Measurements from ENCODE around the gene CDH4. TPM values are rescaled to one million over a fixed set of nuclear protein-coding genes. Genes with fewer than 3 reads are reported as not detected.

CDH4 gene
- total RNA-seq, 1 donor from 2014 or later = not detected

DNA sequence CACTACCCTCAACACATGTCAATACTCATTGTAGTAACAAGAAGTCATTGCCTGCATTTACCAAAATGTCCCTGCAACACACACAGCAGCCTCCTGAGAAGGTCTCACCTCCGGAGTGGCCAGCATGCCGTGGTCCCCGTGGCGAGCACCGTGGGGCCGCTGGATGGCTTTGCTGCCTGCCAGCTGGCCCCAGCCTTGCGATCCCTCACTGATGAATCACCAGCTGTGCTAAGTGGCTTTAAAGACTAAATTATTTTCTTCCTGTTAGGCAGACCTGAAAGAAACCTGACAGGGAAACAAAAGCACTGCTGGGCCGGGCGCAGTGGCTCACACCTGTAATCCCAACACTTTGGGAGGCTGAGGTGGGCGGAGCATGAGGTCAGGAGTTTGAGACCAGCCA lies 306.7 kb downstream of the CDH4 start:
- TF ChIP-seq, protein P1, sequence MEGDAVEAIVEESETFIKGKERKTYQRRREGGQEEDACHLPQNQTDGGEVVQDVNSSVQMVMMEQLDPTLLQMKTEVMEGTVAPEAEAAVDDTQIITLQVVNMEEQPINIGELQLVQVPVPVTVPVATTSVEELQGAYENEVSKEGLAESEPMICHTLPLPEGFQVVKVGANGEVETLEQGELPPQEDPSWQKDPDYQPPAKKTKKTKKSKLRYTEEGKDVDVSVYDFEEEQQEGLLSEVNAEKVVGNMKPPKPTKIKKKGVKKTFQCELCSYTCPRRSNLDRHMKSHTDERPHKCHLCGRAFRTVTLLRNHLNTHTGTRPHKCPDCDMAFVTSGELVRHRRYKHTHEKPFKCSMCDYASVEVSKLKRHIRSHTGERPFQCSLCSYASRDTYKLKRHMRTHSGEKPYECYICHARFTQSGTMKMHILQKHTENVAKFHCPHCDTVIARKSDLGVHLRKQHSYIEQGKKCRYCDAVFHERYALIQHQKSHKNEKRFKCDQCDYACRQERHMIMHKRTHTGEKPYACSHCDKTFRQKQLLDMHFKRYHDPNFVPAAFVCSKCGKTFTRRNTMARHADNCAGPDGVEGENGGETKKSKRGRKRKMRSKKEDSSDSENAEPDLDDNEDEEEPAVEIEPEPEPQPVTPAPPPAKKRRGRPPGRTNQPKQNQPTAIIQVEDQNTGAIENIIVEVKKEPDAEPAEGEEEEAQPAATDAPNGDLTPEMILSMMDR (IDR thresholded peaks at IDR 0.05) = no peak
- Mint-ChIP-seq H3K36me3 (ENCODE audit: low read depth) (no peaks in the 10 kb centered on the region), H3K9me3 (no peaks in the 10 kb centered on the region), H3K27ac (no peak overlapping the region), H3K4me3 (no peak overlapping the region), H3K27me3 (no peaks in the 10 kb centered on the region), H3K4me1 (no peaks in the 10 kb centered on the region)
- intact Hi-C loops (cut with micrococcal nuclease) = no loop called here
- POLR2A ChIA-PET = no interaction called here
- no peak for ATAC-seq (ENCODE audit: low read depth)
- CTCF ChIA-PET = no interaction called here
- DNase-seq = no peak

DNA sequence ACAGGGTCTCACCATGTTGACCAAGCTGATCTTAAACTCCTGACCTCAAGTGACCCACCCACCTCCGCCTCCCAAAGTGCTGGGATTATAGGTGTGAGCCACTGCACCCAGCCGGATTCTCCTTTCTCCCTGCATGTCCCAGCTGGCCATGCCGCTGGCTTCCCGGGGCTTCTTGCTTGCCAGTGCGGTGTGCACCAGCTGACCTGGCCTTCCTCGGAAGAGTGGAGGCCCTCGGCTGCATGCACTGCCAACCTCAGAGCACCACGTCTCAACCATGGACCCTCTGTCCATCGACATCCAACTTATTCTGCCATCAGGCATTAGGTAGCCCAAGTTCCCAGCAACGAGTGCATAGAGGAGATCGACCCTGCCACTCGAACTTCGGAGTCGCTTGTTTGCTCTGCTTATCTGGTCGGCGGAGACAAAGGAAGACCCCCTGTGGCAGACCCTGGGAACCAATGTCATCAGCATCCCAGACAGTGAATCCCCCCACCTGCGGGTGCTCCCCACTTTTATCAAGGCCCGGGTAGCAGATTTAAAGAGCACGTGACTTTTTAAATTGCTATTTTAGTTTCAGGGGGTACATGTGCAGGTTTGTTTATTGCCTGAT lies 307.8 kb downstream of the CDH4 start:
- H3K4me3 Mint-ChIP-seq = no peak overlapping the region
- no peak for ATAC-seq (ENCODE audit: low read depth)
- intact Hi-C loops (cut with micrococcal nuclease) = no loop called here
- no peaks in the 10 kb centered on the region for H3K36me3 Mint-ChIP-seq (ENCODE audit: low read depth)
- TF ChIP-seq, protein P1 (IDR thresholded peaks at IDR 0.05) = no peak
- no peaks in the 10 kb centered on the region for H3K27me3 Mint-ChIP-seq
- no peaks in the 10 kb centered on the region for H3K9me3 Mint-ChIP-seq
- no peaks in the 10 kb centered on the region for H3K4me1 Mint-ChIP-seq
- ChIA-PET POLR2A (no interaction called here), CTCF (no interaction called here)
- DNase-seq = no peak
- no peak overlapping the region for H3K27ac Mint-ChIP-seq

DNA sequence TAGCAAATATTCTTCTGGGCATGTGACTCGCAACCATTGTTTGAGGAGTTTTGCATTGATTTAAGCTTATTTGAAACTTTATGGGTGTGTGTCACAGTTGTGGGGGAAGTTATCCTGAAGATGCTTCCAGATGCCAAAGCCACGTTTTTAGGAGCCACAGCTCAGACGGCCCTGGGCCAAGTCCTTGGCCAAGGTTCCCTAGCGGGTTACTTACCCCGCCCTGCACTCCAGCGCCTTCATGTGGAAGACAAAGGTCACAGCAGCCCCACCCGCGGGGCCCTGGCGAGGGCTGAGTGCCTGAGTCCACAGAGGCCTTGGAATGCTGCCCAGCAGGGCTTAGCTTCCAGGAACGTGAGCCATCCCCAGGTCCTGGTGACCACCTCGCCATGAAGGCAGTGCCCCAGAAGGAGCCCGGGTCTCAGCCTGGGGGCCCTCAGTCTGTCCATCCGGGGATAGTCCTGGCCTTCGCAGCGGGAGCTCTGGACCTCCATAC lies 308.3 kb downstream of the CDH4 start:
- intact Hi-C loops (cut with micrococcal nuclease) = no loop called here
- H3K9me3 Mint-ChIP-seq = no peaks in the 10 kb centered on the region
- H3K4me3 Mint-ChIP-seq = no peak overlapping the region
- POLR2A ChIA-PET = no interaction called here
- CTCF ChIA-PET = no interaction called here
- TF ChIP-seq, protein P1 (IDR thresholded peaks at IDR 0.05) = no peak
- ATAC-seq (ENCODE audit: low read depth) = no peak
- H3K27me3 Mint-ChIP-seq = no peaks in the 10 kb centered on the region
- no peak overlapping the region for H3K27ac Mint-ChIP-seq
- no peak for DNase-seq
- no peaks in the 10 kb centered on the region for H3K4me1 Mint-ChIP-seq
- H3K36me3 Mint-ChIP-seq (ENCODE audit: low read depth) = no peaks in the 10 kb centered on the region

DNA sequence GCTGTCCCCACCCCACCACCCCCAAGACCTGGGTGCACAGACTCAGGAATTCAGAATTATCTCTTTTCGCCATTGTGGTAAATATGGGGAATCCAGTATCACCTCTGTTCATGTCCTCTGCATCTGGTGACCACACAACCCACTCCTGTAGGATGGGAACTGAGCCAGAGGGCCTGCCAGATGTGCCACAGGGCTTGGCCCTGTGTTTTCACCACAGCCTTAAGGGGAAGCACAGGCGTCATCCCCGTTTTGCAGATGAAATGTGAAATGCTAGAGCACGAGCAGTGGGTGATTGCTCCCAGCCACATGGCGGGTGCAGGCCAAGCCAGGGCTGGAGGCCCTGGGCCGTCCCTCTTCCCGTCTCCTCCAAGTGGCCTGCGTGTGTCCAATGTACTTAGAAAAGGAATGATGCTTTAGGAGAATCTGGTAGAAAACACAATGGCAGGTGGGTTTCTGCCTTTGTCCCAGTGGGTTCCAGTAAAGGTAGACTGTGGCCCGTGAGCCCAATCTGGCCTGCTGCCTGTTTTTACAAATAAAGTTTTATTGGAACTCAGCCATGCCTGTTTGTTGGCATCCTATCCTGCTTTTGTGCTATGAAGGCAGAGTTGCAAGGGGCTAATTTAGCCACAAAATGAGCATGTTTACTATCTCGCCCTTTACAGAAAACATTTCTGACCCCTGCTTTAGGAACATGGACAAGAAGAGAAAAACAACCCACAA lies 309.2 kb downstream of the CDH4 start:
- ChIA-PET CTCF (no interaction called here), POLR2A (no interaction called here)
- no peak for DNase-seq
- intact Hi-C loops (cut with micrococcal nuclease) = no loop called here
- H3K36me3 Mint-ChIP-seq (ENCODE audit: low read depth) = no peaks in the 10 kb centered on the region
- no peak overlapping the region for H3K4me3 Mint-ChIP-seq
- no peak overlapping the region for H3K27ac Mint-ChIP-seq
- no peak for ATAC-seq (ENCODE audit: low read depth)
- no peaks in the 10 kb centered on the region for H3K9me3 Mint-ChIP-seq
- no peaks in the 10 kb centered on the region for H3K4me1 Mint-ChIP-seq
- TF ChIP-seq, protein P1 (IDR thresholded peaks at IDR 0.05) = no peak
- no peaks in the 10 kb centered on the region for H3K27me3 Mint-ChIP-seq

DNA sequence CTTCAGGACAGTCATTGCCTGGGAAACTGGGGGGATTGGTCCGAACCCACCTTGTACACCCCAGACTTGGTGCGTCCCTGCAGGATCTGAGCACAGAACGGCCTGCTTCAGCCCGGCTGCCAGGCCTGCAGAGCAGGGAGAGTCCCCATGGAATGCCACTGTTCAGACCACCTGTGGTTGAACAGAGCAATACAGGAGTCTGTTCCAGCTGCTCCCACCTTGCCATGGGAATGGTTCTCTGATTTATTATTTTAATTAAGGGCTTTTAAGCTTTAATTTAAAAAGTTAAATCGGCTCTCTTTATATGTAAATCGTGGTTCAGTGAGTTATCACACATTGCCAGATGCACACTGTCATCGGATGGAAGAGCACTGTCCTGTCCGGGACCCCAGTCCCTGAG lies 310.4 kb downstream of the CDH4 start:
- no peaks in the 10 kb centered on the region for H3K4me1 Mint-ChIP-seq
- H3K4me3 Mint-ChIP-seq = no peak overlapping the region
- ATAC-seq (ENCODE audit: low read depth) (no peak), DNase-seq (no peak)
- H3K9me3 Mint-ChIP-seq = no peaks in the 10 kb centered on the region
- TF ChIP-seq, protein P1 (IDR thresholded peaks at IDR 0.05) = no peak
- ChIA-PET CTCF (no interaction called here), POLR2A (no interaction called here)
- no peak overlapping the region for H3K27ac Mint-ChIP-seq
- no peaks in the 10 kb centered on the region for H3K27me3 Mint-ChIP-seq
- intact Hi-C loops (cut with micrococcal nuclease) = no loop called here
- no peaks in the 10 kb centered on the region for H3K36me3 Mint-ChIP-seq (ENCODE audit: low read depth)

Measured in activated B cell treated with CpG ODN at 0.5 μM for 24 hours (primary cell).